Stimulated activated effector memory CD8-positive, alpha-beta T cell treated with anti-CD3 and anti-CD28 coated beads, Interleukin-12 subunit alpha, Interleukin-12 subunit beta, amount 100 ng/mL, for 72 hours (primary cell): ENCODE data around the gene PNKD.

Experiments
- ATAC-seq: fragments of 150-1000 bp; cut with Tn5 transposase; 2 replicates; pipeline ENCODE4 v1.10.0; 2021
- DNase-seq, 2 donors: peaks; one replicate each; pipeline ENCODE4 v3.0.0; 2021 to 2022; ENCODE audit warnings: low spot score in 2 of 2
- H3K27ac Mint-ChIP-seq: one replicate; pipeline ENCODE4 v1.8.0; 2022; ENCODE audit warnings: mild to moderate bottlenecking, mixed read lengths
- H3K36me3 Mint-ChIP-seq: one replicate; pipeline ENCODE4 v1.8.0; 2022; ENCODE audit warnings: mild to moderate bottlenecking, mixed read lengths
- H3K4me1 Mint-ChIP-seq: one replicate; pipeline ENCODE4 v1.8.0; 2022; ENCODE audit warnings: mixed read lengths
- H3K4me3 Mint-ChIP-seq: one replicate; pipeline ENCODE4 v1.8.0; 2022; ENCODE audit warnings: mild to moderate bottlenecking, mixed read lengths
- H3K9me3 Mint-ChIP-seq: one replicate; pipeline ENCODE4 v1.8.0; 2022; ENCODE audit warnings: mixed read lengths

PNKD gene

GRCh38 chr2:218369330-218369729 is 99.0 kb downstream of the PNKD start:
- H3K4me3 Mint-ChIP-seq: no peak overlapping the region
- no peaks in the 10 kb centered on the region for H3K36me3 Mint-ChIP-seq
- no peaks in the 10 kb centered on the region for H3K9me3 Mint-ChIP-seq
- peaks cover 7% of the 10 kb centered on the region for H3K4me1 Mint-ChIP-seq
- no peak for ATAC-seq
- H3K27ac Mint-ChIP-seq: no peak overlapping the region
- no peak for DNase-seq

- H3K4me1 Mint-ChIP-seq: peaks cover 7% of the 10 kb centered on the region
- ATAC-seq (no peak), DNase-seq (no peak)
- no peak overlapping the region for H3K4me3 Mint-ChIP-seq
- H3K36me3 Mint-ChIP-seq: no peaks in the 10 kb centered on the region
- peak overlapping the region; percentile 69 for H3K27ac Mint-ChIP-seq
- H3K9me3 Mint-ChIP-seq: no peaks in the 10 kb centered on the region
These were observed 100.2 kb downstream of the PNKD start for GRCh38 chr2:218370410-218371063.

GRCh38 chr2:218371983-218372350 is 101.6 kb downstream of the PNKD start:
- Mint-ChIP-seq H3K4me1 (peaks cover 5% of the 10 kb centered on the region), H3K9me3 (no peaks in the 10 kb centered on the region), H3K27ac (peak overlapping the region; percentile 67)

GRCh38 chr2:218374795-218375194 is 104.5 kb downstream of the PNKD start:
- Mint-ChIP-seq H3K36me3 (no peaks in the 10 kb centered on the region), H3K4me3 (no peak overlapping the region), H3K4me1 (no peaks in the 10 kb centered on the region), H3K9me3 (no peaks in the 10 kb centered on the region), H3K27ac (no peak overlapping the region)
- no peak for ATAC-seq
- DNase-seq: no peak

More at GRCh38 chr2:218371983-218372350, 101.6 kb downstream of the PNKD start:
- DNase-seq (no peak), ATAC-seq (no peak)
- no peak overlapping the region for H3K4me3 Mint-ChIP-seq
- no peaks in the 10 kb centered on the region for H3K36me3 Mint-ChIP-seq

GRCh38 chr2:218375212-218375611 is 104.9 kb downstream of the PNKD start:
- DNase-seq: no peak
- no peaks in the 10 kb centered on the region for H3K36me3 Mint-ChIP-seq
- no peak overlapping the region for H3K27ac Mint-ChIP-seq
- no peaks in the 10 kb centered on the region for H3K9me3 Mint-ChIP-seq
- ATAC-seq: no peak
- no peak overlapping the region for H3K4me3 Mint-ChIP-seq
- H3K4me1 Mint-ChIP-seq: no peaks in the 10 kb centered on the region

GRCh38 chr2:218378053-218378452 is 107.7 kb downstream of the PNKD start:
- H3K36me3 Mint-ChIP-seq: no peaks in the 10 kb centered on the region
- no peaks in the 10 kb centered on the region for H3K9me3 Mint-ChIP-seq
- DNase-seq (no peak), ATAC-seq (no peak)
- H3K4me3 Mint-ChIP-seq: no peak overlapping the region
- H3K4me1 Mint-ChIP-seq: peaks cover 6% of the 10 kb centered on the region
- H3K27ac Mint-ChIP-seq: no peak overlapping the region

- Mint-ChIP-seq H3K27ac (no peak within 1 kb of the TSS), H3K4me1 (peaks cover 7% of the 10 kb centered on the region), H3K4me3 (no peak within 1 kb of the TSS), H3K36me3 (no peaks in the 10 kb centered on the region), H3K9me3 (no peaks in the 10 kb centered on the region)
- ATAC-seq (peak; percentile 15), DNase-seq (no peak)
These were observed 111.6 kb downstream of the PNKD start, which contains the start of gene SLC11A1 for GRCh38 chr2:218381916-218382366. TSS of gene SLC11A1 (plus strand) at chr2:218382273. CDS start at chr2:218382369, 96 bp downstream.

GRCh38 chr2:218382785-218383184 is 112.5 kb downstream of the PNKD start:
- Mint-ChIP-seq H3K4me1 (peaks cover 11% of the 10 kb centered on the region), H3K4me3 (no peak overlapping the region), H3K9me3 (no peaks in the 10 kb centered on the region), H3K36me3 (no peaks in the 10 kb centered on the region), H3K27ac (no peak overlapping the region)
- ATAC-seq (no peak), DNase-seq (no peak)

- Mint-ChIP-seq H3K4me1 (peaks cover 11% of the 10 kb centered on the region), H3K4me3 (no peak overlapping the region), H3K36me3 (no peaks in the 10 kb centered on the region), H3K9me3 (no peaks in the 10 kb centered on the region), H3K27ac (no peak overlapping the region)
- ATAC-seq (peak; percentile 5), DNase-seq (no peak)
These were observed 113.7 kb downstream of the PNKD start for GRCh38 chr2:218383892-218384519.

GRCh38 chr2:218384975-218385374 is 114.7 kb downstream of the PNKD start:
- Mint-ChIP-seq H3K9me3 (no peaks in the 10 kb centered on the region), H3K27ac (no peak overlapping the region), H3K36me3 (no peaks in the 10 kb centered on the region), H3K4me3 (no peak overlapping the region), H3K4me1 (peaks cover 11% of the 10 kb centered on the region)
- ATAC-seq (no peak), DNase-seq (no peak)

GRCh38 chr2:218386505-218387368 is 116.4 kb downstream of the PNKD start:
- Mint-ChIP-seq H3K27ac (no peak overlapping the region), H3K4me1 (peaks cover 8% of the 10 kb centered on the region), H3K9me3 (no peaks in the 10 kb centered on the region), H3K4me3 (no peak overlapping the region), H3K36me3 (no peaks in the 10 kb centered on the region)
- ATAC-seq (no peak), DNase-seq (no peak)

GRCh38 chr2:218387369-218388194 is 117.3 kb downstream of the PNKD start:
- H3K27ac Mint-ChIP-seq: no peak overlapping the region
- no peak overlapping the region for H3K4me3 Mint-ChIP-seq
- no peaks in the 10 kb centered on the region for H3K36me3 Mint-ChIP-seq
- no peaks in the 10 kb centered on the region for H3K9me3 Mint-ChIP-seq
- DNase-seq: no peak
- ATAC-seq: no peak
- peaks cover 5% of the 10 kb centered on the region for H3K4me1 Mint-ChIP-seq

GRCh38 chr2:218389333-218390150 is 119.2 kb downstream of the PNKD start:
- no peaks in the 10 kb centered on the region for H3K9me3 Mint-ChIP-seq
- no peak for ATAC-seq
- peaks cover 14% of the 10 kb centered on the region for H3K4me1 Mint-ChIP-seq
- peak overlapping the region; percentile 70 for H3K27ac Mint-ChIP-seq
- no peak for DNase-seq
- no peaks in the 10 kb centered on the region for H3K36me3 Mint-ChIP-seq
- H3K4me3 Mint-ChIP-seq: no peak overlapping the region

GRCh38 chr2:218391202-218391601 is 120.9 kb downstream of the PNKD start:
- Mint-ChIP-seq H3K4me1 (peaks cover 29% of the 10 kb centered on the region), H3K36me3 (peaks cover 2% of the 10 kb centered on the region), H3K4me3 (no peak overlapping the region), H3K9me3 (no peaks in the 10 kb centered on the region), H3K27ac (no peak overlapping the region)
- no peak for ATAC-seq
- no peak for DNase-seq
